NCI-H2081 (cell line): ENCODE data around the gene AFG3L2.
"Not testable (repeated sequence)": the region's sequence is repeated elsewhere in the genome, so short reads cannot be mapped to it uniquely, and the experiment has no call there.

ENCODE experiments used
- DNase-seq, 2 experiments: peaks; one replicate each; lab custom pipeline; 2025; lab: John Stamatoyannopoulos, UW

The AFG3L2 gene

DNA sequence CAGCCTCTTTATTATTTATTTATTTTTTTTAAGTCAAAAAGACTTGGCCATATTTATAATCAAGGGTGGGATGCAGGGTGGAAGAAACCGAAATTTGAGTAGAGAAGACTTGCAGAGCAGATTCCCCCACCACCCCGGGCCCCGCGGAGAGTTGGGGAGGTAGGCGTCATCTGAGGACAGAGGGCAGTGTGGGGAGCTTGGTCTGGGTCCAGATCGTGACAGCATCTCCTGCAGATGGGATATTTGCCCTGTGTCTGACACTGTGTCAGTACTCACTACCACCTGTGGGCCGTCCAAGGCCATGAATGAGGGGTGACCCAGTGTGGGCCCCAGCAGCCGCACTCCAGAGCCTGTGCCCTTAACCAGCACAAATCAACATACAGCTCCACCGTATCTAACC lies 20.2 kb upstream of the AFG3L2 start:
- DNase-seq: no peak

DNA sequence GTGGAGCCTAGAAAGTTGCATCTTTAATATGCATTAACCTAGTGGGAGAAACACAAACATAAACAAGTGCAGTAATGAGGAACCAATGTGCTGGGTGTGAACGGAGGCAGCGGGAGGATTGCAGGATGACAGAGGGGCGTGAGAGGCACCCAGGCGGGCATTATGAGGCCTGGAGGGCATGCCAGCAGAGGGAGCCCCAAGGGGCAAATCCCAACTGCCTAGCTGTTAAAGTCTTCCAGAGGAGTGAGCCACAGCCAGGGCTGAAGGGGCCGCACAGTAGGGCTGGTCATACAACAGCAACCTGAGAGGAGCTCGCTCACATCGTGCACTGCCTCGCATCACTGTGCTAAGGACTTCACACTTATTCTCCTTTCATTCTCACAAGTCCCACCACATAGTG lies 17.4 kb upstream of the AFG3L2 start:
- no peak for DNase-seq

DNA sequence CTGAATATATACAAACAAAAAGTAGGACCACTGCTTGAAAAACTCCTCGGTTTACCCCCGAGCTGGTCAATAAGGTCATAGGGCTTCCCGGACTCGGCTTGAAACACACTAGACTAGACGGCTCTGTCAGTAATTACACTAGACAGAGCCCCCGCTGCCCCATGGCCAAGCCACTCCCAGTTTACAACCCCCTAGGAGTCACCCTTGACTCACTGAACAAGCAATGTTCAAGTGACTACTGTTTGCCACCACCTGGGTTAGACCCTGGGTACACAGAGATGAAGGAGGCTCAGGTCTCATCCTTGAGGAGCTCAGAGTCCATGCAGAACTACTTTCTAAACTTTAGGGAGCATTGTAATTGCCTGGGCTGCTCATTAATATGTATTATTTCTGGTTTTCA lies 17.0 kb upstream of the AFG3L2 start:
- DNase-seq: no peak

DNA sequence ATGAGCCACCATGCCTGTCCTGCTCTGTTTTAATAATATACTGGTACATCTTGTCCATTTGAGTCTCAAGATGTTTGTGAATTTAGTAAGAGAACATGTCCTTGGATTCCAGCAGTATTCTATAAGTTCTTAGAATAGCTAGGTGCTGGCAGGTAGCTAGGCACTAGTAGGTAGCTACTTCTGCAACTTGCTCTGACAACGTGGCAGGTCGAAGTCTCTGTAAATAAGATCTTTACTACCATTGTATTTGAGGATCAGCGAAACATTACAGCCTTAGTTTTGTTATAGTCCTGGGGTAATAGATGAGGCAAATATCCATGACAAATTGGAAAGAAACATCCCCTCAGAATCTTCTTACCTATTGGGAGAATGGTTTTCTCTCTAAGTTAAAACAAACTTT lies 16.5 kb upstream of the AFG3L2 start:
- DNase-seq: no peak

DNA sequence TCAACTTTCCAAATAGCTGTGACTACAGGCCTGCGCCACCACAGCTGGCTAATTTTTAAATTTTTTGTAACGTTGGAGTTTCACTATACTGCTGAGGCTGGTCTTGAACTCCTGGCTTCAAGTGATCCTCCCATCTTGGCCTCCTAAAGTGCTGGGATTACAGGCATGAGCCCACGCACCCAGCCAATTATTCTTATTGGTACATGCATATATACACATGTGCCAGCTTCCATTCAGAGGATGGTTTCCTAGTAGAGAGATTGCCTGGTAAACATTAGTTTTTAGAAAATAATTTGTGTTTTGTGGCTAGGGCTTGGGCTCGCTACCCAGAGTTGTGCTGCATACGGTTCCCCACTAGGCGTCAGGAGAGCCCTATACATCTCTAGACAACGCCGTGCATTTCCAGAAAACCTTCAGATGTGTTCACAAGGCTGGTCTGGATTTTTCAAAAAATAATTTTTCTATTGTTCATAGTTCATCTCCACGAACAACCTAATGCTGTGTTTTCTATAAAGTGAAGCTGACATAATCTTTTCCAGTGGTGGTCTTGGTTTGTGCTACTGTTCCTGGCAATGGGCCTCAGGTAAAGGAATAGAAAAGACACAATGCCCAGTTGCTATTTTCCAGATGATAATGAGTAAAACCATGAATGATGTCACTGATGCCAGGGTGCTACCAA lies 14.6 kb upstream of the AFG3L2 start:
- DNase-seq: peak; percentile 59 to 72

DNA sequence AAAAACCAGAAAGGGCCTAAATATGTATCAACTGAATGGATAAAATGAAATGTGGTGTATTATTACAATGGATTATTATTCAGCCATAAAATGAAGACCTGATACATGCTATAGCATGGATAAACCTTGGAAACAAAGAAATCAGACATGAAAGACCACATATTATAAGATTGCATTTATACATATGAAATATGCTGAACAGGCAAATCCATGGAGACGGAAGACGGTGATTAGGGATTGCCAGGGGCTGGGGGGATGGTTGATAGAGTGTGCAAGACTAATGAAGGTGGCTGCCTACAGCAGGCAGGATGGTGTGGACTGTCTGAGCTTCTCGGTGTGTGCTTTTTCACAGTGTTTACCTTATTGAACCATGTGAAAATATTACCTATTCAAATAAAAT lies 11.4 kb upstream of the AFG3L2 start:
- no peak for DNase-seq

DNA sequence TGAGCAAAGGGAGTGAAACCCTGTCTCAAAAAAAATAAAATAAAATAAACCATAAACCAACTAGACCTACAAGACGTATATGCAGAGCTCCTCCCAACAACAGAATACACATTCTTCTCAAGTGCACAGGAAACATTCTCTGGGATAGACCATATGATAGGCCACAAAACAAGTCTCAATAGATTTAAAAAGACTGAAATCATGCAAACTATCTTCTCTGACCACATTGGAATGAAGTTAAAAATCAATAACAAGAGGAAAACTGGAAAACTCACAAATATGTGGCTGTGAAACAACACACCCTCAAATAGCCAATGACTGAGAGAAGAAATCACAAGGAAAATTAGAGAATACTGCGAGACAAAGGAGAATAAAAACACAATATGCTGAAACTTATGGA lies 7.2 kb upstream of the AFG3L2 start:
- DNase-seq: no peak

DNA sequence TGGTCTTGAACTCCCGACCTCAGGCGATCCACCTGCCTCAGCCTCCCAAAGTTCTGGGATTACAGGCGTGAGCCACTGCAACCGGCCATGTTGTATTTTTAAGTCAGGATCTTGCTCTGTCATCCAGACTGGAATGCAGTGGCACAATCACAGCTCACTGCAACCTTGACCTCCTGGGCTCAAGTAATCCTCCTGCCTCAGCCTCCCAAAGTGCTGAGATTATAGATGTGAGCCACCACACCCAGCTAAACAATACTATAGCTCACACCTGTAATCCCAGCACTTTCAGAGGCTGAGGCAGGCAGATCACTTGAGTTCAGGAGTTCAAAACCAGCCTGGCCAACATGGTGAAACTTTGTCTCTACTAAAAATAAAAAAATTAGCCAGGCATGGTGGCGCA lies 6.7 kb upstream of the AFG3L2 start:
- DNase-seq: not testable (repeated sequence)

DNA sequence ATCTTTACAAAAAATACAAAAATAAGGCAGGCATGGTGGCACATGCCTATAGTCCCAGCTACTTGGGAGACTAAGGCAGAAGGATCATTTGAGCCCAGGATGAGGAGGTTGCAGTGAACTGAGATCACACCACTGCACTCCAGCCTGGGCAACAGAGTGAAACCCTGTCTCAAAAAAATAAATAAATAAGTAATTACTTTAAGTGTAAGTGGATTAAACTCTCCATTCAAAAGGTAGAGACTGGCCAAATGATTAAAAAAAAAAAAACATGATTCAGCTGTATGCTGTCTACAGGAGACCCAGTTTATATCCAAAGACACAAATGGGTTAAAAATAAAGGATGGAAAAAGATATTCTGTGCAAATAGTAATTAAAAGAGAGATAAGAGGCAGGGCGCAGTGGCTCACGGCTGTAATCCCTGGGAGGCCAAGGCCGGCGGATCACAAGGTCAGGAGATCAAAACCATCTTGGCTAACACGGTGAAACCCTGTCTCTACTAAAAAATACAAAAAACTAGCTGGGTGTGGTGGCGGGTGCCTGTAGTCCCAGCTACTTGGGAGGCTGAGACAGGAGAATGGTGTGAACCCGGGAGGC lies 5.3 kb upstream of the AFG3L2 start:
- not testable (repeated sequence) for DNase-seq

DNA sequence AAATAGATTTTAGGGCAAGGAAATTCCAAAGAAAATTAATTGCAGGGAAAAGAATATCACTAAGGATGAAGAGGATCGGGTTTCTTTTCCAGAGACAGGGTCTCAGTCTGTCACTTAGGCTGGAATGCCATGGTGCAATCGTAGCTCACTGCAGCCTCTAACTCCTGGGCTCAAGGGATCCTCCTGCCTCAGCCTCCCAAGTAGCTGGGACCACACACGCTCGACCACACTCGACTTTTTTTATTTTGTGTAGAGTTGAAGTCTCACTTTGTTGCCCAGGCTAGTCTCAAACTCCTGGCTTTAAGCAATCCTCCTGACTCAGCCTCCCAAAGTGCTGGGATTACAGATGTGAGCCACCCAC lies 1.2 kb upstream of the AFG3L2 start:
- not testable (repeated sequence) for DNase-seq

DNA sequence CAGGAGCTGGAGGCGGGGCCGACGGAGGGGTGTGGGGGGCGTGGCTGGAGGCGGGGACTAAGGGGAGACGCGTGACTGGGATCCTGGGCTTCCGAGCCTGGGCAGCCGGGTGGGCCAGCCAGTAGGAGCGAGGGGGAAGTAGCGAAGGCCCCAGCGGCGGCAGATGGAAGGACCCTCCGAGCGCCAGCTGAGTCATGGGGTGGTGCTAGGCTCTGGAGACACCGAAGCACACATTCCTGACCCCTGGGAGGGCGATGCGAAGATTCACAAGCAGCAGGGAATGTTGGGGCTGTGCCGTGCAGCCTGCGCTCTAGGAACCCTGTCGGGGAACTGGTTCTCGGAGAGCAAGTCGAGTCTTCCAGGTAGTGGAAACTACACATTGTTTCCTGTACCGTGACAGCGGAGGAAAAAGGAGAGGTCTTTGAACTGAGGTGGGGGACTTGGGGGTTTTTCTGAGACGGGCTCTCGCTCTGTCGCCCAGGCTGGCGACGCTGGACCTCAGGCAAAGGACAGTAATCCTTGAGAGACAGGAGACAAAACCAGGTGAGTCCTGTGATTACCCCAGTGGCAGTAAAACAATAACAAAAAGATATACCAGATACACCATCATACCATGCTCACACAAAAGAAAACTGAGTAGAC lies 650 bp upstream of the AFG3L2 start:
- no peak for DNase-seq

DNA sequence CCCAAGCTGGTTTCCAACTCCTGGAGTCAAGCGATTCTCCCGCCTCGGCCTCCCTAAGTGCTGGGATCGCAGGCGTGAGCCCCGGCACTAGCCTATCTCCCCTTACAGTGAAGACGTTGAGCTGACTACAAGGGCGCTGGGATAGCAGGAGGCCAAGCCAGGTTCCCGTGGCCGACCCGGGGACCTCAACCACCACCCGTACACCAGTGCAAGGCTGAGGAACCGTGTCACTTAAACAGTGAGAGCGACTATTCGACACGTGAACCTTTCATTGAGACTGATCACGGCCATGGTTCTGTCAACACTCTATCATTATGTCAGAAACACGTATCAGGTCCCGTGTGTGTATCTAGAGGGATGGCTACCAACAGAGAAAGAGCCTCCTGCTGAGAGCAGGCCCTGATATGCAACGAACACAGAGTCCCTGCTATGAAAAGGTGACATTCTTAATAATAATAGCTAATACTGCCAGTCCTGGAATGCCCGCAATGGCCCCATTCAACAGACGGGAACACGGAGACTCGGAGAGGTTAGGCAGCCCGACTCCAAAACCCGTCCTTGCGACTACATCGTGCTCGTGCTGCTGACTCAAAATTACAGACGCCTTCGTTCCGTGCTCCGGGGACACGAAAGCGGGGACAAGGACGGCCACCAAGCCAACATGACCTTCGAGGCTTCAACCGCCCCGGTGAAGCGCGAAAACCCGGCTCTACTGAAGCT lies 833 bp downstream of the AFG3L2 start:
- DNase-seq: peak; percentile 8 to 52

DNA sequence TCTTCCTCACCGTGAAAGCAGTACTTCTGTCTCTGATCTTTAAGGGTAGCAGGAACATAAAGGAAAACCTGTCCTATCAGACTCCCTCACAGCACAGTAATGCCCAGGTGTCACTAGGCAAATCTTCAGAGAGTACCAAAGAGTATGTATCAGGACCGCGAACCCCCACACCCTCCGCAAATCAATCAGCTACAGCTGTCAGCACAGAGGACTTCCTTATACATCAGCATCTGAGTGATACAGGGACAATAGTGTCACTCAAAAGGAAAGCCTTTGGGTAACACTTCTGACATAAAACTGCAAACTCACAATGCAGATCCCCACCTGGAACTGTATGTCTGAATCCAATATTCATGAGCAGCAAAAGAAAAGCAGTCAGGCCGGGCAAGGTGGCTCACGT lies 2.6 kb downstream of the AFG3L2 start:
- DNase-seq: no peak

DNA sequence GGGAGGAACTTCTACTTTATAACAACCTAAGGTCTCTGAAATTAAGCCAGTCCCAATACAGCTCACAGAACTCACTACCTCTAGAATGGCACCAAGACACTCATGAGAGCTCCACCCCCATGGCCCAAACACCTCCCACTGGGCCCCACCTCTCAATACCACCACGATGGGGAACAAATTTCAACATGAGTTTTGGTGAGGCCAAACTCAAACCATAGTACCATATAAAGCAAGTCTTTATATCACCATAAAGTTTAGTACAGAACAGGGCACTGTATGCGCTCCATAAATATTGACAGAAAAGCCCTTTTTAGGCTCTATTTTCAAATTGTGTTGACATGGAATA lies 3.3 kb downstream of the AFG3L2 start:
- DNase-seq: no peak

DNA sequence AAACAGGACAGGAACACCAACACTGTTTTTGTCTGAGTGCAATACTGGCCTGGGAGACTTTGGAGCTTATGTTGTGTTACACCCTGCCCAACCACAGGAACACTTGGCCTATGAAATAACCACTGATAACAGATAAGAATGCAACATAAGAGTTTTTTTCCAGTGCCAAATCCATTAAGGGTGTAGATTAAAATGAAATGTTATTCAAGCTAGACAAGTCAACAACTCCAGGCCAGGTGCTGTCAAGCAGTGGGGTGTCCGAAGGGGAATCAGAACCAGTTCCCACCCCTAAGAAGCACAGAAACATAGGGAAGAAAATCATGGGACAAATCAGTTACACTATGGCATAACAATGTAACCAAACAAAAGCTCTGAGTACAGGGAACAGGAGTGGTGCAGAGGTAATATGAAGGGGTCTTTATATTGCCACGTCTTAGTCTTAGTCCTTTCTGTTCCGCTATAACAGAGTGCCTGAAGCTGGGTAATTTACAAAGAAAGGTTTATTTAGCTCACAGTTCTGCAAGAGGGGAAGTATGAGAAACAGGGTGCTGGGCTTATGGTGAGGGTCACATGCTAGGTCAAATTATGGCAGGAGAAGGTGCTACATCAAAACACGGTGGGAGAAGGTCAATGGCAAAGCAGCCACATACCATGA lies 3.8 kb downstream of the AFG3L2 start:
- DNase-seq: no peak

DNA sequence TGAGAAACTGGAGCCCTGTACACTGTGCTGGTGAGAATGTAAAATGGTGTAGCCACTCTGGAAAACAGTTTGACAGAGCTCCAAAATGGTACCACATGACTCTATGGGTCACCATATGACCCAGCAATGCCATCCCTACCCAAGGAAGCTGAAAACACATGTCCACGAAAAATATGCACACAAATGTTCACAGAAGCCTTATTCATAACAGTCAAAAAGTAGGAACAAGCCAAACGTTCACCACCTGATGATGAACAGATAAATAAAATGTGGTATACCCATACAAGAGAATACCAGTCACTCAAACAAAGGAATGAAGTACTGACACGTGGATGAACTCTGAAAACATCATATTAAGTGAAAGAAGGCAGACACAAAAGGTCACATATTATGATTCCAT lies 4.6 kb downstream of the AFG3L2 start:
- no peak for DNase-seq

DNA sequence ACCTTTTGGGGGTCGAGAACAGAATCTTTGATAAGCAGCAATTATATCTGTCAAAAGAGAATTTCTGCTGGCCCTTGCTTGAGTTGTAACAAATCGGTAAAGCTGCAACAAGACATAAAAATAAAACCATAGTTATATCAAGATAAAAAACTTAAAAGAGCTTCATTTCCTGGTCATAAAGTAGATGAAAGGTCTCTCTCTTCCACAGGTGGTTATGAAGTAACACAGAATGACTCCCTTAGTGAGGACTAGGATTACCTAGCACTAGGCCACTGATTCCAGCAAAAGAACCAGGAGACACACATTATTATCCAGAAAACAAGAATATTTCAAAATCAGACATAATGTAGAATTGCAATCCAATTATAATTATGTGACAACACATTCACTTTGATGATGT lies 5.4 kb downstream of the AFG3L2 start:
- no peak for DNase-seq

DNA sequence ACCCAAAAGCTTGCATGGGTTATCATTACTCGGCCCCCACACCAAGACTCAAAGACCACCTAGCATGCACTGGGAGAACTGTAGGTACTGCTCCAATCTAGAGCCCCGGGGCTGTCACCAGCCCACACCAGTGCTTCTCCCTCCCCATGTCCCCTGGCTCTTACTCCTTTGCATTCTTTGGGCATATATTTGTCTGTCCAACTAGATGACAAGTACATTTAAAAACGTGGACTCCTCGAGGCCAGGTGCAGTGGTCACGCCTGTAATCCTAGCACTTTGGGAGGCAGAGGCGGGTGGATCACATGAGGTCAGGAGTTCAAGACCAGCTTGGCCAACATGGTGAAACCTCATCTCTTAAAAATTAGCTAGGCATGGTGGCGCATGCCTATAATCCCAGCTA lies 7.8 kb downstream of the AFG3L2 start:
- no peak for DNase-seq

DNA sequence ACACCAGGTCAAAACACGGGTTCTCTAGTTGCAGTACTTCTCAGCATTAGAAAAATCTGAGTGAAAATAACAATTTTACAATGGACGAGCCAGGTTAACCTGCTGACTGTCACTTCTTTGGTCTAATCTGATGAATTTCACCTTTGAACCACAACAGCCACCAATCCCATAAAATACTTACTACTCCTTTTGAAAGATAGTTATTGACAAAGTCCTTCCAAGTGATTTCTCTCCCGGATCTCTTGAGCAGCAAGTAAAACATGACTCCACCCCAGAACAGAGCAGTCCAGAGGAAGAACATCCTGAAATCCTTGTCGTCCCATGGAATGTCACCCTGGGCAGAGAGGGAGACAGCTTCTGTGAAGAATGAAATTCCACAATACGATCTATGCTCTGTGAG lies 10.2 kb downstream of the AFG3L2 start:
- DNase-seq: no peak

DNA sequence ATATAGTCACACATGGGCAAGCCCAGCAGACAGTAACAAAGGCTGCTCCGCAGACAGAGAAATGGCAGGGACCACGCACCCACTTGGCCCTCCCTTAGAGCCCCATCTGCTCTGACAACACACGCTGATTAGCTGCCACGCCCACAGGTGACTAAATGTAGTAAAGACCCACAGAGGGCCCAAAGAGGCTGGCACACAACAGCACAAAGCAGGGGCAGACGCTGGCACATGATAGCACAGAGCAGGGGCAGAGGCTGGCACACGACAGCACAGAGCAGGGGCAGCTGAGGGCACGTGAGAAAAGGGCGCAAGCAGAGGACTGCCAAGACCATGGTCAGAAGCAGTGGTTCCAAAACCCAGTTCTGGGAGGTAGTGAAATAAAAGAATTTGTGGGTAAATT lies 10.6 kb downstream of the AFG3L2 start:
- no peak for DNase-seq

DNA sequence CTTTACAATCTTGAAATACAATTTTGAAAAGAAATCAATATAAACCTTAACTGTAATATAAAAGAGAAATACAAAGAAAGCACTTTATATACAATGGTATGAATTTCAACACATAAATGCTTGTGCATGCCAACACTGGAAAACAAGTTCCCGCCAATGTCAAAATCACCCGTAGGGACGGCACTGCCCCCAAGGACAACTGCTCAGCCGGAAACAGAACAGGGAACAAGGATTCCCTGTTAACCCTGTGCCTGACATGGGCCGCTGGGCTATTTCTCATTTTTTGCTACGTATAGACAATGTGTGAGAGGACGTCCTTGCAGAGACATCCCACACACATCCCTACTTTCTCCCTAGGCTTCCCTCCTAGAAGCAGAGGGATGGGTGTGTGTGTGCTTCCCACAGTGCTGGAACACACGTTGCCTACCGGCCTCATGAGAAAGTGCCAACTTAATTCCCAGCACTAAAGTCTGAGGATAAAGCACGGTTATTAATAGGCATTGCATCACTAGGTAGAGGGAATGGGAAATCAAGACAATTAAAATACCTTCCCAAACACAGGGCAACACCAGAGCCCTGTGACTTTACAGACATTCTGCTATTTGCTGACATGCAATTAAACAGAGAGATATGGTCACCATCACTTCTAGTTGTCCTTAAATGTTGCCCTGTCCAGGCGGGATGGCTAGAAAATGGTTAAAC lies 14.4 kb downstream of the AFG3L2 start:
- DNase-seq: no peak

DNA sequence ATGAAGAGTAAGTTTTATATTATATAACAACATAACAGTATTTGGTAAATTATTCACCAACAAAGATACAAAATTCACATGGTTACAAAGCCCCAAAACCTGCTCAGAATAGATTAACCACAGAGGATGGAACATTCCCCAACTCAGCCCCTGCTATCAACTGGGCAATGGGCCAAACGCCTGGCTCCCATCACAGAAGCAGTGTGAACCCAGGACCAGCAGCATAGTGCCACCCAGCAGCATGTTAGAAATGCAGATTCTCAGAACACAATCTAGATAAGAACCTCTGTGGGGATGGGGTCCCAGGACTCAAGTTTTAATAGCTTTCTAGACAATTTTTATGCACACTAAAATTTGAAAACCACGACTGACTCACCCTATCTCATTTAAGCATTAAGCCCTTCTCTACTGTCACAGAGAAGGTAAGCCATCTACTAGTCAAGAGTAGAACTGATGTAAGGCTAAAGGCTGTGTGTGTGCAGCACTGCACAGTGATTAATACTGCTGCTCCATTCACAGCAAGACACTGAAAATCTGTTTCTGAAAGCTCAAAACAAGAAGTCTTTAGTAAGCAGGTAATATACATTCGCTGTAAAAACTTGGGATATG lies 15.2 kb downstream of the AFG3L2 start:
- no peak for DNase-seq
